Measurements from ENCODE around the gene LRIG2. TPM values are rescaled to one million over a fixed set of nuclear protein-coding genes. Genes with fewer than 3 reads are reported as not detected.

Gene LRIG2
- total RNA-seq, 2 experiments from 2014 or later: 6.9 to 7.2 TPM

DNA sequence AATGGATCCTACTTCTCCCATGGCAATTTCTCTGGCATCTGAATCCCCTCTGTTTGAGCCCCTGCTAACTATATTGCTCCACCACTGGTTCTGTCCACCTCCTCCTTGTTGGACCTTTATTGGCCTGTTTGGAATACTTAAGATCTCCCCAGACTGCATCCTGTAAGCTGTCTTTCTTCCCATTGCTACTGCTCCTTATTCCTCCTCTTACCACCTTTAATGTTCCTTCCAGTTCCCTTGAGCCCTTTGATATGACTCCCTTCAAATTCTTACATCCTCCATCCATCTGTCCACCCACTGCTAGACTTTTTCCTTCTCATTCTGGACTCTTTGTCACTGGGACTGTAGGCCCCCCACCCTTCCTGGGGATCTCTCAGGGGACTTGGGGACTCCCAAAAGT is 31.0 kb downstream of the LRIG2 start:
- CTCF ChIA-PET: no interaction called here

GRCh38 chr1:113106910-113107309 is 33.9 kb downstream of the LRIG2 start:
- ChIA-PET CTCF (no interaction called here), POLR2A (no interaction called here)

More for the DNA sequence above, 31.0 kb downstream of the LRIG2 start:
- POLR2A ChIA-PET: no interaction called here

GRCh38 chr1:113109908-113110554 is 37.0 kb downstream of the LRIG2 start:
- ChIA-PET POLR2A (no interaction called here), CTCF (no interaction called here)

GRCh38 chr1:113118266-113118665 is 45.3 kb downstream of the LRIG2 start:
- ChIA-PET CTCF (no interaction called here), POLR2A (interaction anchor here (0.5 kb wide), 1 partner anchor 185 kb away, joined by 4 read pairs; no protein-coding TSS in a partner anchor)

- POLR2A ChIA-PET: no interaction called here
- CTCF ChIA-PET: no interaction called here
Observed at GRCh38 chr1:113123737-113124136, 50.7 kb downstream of the LRIG2 start.

GRCh38 chr1:113124366-113124765 is 51.4 kb downstream of the LRIG2 start:
- CTCF ChIA-PET: no interaction called here
- POLR2A ChIA-PET: no interaction called here

GRCh38 chr1:113125517-113125916 is 52.5 kb downstream of the LRIG2 start:
- CTCF ChIA-PET: no interaction called here
- POLR2A ChIA-PET: no interaction called here

DNA sequence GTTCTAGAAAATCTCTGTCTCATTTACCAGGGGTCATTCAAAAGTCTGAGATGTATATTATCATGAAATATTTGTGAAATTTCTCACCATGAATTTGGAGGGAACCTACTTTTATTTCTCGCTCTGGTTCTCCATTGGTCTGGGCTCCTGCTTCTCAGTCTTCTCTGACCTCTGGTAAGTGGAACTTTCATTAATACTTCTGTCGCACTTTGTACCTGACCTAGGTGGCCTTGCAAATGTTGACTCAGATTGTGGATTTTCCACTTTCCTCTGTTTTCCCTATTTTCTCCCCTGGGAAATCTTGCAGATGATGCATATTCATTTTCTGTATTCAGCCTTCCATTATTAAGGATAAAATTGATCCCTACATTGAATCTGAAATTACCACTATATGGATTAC is 53.2 kb downstream of the LRIG2 start:
- ChIA-PET POLR2A (no interaction called here), CTCF (interaction anchor here (1.1 kb wide), 1 partner anchor 552 kb away, joined by 3 read pairs; no protein-coding TSS in a partner anchor)

GRCh38 chr1:113128116-113128515 is 55.1 kb downstream of the LRIG2 start:
- POLR2A ChIA-PET: no interaction called here
- CTCF ChIA-PET: no interaction called here

DNA sequence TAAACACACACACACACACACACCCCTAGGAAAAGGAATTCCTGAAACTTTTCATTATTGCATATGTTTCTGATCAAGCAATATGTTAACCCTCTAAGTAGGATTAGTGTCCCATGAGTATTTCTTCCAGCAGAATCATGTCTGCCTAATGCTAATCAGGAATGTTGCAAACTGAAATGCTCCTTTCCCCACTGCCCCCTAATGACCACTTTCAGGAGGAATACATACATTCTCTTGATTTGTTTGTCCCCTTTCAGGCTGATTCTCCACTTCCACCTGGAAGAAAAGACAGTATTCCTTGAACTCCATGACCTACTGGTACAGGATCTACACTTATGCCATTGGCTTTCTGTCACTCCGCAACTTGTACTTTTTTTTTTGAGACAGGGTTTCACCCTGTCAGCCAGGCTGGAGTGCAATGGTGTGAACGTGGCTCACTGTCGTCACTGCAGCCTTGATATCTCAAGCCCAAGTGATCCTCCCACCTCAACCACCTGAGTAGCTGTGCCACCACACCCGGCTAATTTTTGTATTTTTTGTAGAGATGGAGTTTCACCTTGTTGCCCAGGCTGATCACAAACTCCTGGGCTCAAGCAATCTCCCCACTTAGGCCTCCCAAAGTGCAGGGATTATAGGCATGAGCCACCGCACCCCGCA is 56.7 kb downstream of the LRIG2 start:
- ChIA-PET POLR2A (interaction anchor here (0.6 kb wide), 1 partner anchor 480 kb away, joined by 3 read pairs; no protein-coding TSS in a partner anchor), CTCF (interaction anchor here (1.5 kb wide), 1 partner anchor 57 kb away, joined by 3 read pairs; the partner anchor contains the start of gene LRIG2)

DNA sequence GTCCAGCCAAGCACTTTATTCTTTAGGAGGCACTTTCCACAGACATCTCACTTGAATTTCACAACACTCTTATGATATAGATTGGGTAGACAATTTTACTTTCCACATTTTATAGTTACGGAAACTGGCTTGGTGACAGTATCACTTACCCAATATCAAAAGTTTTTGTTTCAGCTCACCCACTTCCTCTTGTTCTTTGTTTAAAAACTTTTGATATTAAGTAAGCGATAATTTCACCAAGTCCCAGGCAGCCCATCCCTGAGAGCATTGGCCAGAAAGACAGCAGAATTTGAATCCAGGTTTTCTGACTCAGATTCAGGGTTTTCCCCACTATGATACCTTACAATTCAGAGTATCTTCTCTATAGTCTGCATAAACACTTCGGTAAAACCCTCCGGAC is 60.0 kb downstream of the LRIG2 start:
- CTCF ChIA-PET: no interaction called here

DNA sequence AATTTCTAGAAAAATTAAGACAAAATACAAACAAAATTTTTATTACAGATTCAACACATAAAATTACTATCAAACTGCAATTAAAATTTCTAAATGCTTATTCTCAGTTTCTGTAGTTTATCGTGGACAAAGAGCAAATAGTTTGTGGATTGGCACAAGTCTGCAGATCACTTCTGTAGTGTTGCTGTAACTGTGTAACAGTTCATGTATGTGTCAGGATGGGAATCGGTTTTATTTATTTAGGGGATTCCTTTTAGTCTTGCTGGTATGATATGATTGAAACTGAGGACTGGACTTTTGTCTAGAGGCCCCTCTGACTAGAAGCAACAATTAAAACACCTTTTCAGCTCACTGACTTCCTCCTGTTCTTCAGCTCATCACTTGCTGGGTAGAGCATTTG is 60.8 kb downstream of the LRIG2 start:
- CTCF ChIA-PET: no interaction called here
- POLR2A ChIA-PET: no interaction called here

More for the DNA sequence above, 60.0 kb downstream of the LRIG2 start:
- POLR2A ChIA-PET: no interaction called here

- POLR2A ChIA-PET: no interaction called here
- CTCF ChIA-PET: no interaction called here
Observed at GRCh38 chr1:113135460-113135859, 62.5 kb downstream of the LRIG2 start.

- POLR2A ChIA-PET: no interaction called here
- CTCF ChIA-PET: interaction anchor here (0.6 kb wide), 1 partner anchor 429 kb away, joined by 3 read pairs; no protein-coding TSS in a partner anchor
Observed at GRCh38 chr1:113136476-113136875, 63.5 kb downstream of the LRIG2 start.

DNA sequence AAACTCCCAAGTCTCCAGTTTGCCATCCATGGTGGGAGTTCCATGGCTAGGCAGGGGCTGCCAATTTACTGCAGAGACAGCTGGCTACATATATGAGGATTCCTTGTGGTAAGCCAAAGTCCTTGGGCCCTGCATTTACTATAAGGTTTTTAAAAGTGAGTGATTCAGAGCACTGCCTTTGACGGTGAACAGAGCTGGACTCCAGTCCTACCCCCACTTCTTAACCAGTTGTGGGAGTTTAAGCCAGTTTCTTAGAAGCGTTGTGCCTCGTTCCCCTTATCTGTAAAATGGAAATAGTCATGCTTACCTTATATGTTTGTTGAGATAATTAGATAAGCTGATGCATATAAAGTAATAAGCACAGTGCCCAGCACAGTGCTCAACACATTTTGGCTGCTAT is 64.6 kb downstream of the LRIG2 start:
- ChIA-PET CTCF (no interaction called here), POLR2A (interaction anchor here (0.7 kb wide), 1 partner anchor 252 kb away, joined by 8 read pairs; no protein-coding TSS in a partner anchor)

GRCh38 chr1:113138778-113139177 is 65.8 kb downstream of the LRIG2 start:
- ChIA-PET CTCF (interaction anchor here (1.2 to 1.3 kb wide), 2 partner anchors 40 to 65 kb away, joined by 3 to 4 read pairs; partner anchors contain the start of gene LRIG2), POLR2A (no interaction called here)

DNA sequence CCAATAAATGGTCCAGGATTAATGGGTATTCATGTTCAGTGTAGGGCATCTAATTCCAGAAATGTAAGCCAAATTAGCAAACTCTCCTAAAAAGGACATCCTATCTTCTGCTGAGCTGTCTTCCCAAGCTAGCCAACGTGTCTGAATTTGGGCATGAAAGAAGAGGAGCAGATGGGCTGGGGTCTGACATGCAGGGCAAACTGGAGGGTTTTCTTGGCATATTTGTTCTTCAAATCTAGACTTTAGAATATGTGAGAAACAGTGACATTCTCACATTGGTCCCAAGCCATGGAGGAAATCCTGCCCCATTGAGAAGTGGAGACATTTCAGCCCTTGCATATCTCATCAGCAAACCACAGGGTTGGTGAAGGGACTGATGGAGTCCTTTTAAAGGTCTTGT is 67.2 kb downstream of the LRIG2 start:
- ChIA-PET CTCF (interaction anchor here (0.6 to 1.3 kb wide), 2 partner anchors 26 to 67 kb away, joined by 4 read pairs; partner anchors contain the start of gene LRIG2), POLR2A (interaction anchor here (0.6 kb wide), 1 partner anchor 653 kb away, joined by 4 read pairs; no protein-coding TSS in a partner anchor)

GRCh38 chr1:113140588-113141446 is 67.8 kb downstream of the LRIG2 start:
- POLR2A ChIA-PET: no interaction called here
- CTCF ChIA-PET: interaction anchor here (0.6 to 0.9 kb wide), 3 partner anchors 27 to 541 kb away, joined by 3 to 4 read pairs (median 3); no protein-coding TSS in a partner anchor

GRCh38 chr1:113141650-113142473 is 68.9 kb downstream of the LRIG2 start:
- POLR2A ChIA-PET: no interaction called here
- CTCF ChIA-PET: no interaction called here

All from activated CD8-positive, alpha-beta memory T cell treated with anti-CD3 and anti-CD28 coated beads for 36 hours (primary cell).